ENCODE results near the gene GALNT7. TPM values are rescaled to one million over a fixed set of nuclear protein-coding genes. Genes with fewer than 3 reads are reported as not detected.

Gene GALNT7
- total RNA-seq, 1 experiment from 2014 or later: 16.8 TPM

DNA sequence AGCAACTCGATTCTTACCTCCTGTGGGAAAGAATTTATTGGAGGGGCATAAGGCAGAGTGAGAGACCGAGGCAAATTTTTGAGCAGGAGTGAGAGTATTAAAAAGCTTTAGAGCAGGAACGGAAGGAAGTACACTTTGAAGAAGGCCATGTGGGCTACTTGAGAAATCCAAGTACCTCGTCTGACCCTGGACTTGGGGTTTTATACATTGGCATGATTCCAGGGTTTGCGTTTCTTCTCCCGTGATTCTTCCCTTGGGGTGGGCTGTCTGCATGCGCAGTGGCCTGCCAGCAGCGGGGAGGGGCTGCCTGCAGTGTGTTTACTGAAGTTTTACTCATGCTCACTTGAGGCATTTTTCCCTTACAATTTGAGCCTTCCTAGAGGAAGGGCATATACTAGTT lies 3.4 kb downstream of the GALNT7 start:
- Histone ChIP-seq H3K27me3 (replicated peaks; ENCODE audit: control insufficient read depth, insufficient read depth, low read length) (no peaks in the 10 kb centered on the region), H3K36me3 (ENCODE audit: control insufficient read depth, insufficient read depth, low read length) (no peaks in the 10 kb centered on the region), H3K4me3 (ENCODE audit: low read depth, low read length) (no peak overlapping the region), H3K9me3 (no peaks in the 10 kb centered on the region), H3K4me1 (peaks cover 21% of the 10 kb centered on the region)
- H3K9me3 Mint-ChIP-seq (ENCODE audit: unreplicated experiment): no peaks in the 10 kb centered on the region
- intact Hi-C loops (cut with micrococcal nuclease; ENCODE audit: unreplicated experiment): loop anchor here (1.0 to 5.0 kb wide), 2 partner anchors 147 to 160 kb away; no protein-coding TSS in a partner anchor
- ChIA-PET POLR2A (no interaction called here), CTCF (interaction anchor here (0.6 kb wide), 1 partner anchor 11 kb away, joined by 3 read pairs; no protein-coding TSS in a partner anchor)
- no TSS peak for BruUV-seq (replicated peaks)
- no peaks in the 10 kb centered on the region for H3K27me3 Mint-ChIP-seq (ENCODE audit: insufficient read depth, unreplicated experiment)
- H3K36me3 Mint-ChIP-seq (ENCODE audit: insufficient read depth, unreplicated experiment): peaks cover 8% of the 10 kb centered on the region
- H3K27ac Mint-ChIP-seq (ENCODE audit: unreplicated experiment): no peak overlapping the region
- no peak for DNase-seq
- TF ChIP-seq, protein P1, sequence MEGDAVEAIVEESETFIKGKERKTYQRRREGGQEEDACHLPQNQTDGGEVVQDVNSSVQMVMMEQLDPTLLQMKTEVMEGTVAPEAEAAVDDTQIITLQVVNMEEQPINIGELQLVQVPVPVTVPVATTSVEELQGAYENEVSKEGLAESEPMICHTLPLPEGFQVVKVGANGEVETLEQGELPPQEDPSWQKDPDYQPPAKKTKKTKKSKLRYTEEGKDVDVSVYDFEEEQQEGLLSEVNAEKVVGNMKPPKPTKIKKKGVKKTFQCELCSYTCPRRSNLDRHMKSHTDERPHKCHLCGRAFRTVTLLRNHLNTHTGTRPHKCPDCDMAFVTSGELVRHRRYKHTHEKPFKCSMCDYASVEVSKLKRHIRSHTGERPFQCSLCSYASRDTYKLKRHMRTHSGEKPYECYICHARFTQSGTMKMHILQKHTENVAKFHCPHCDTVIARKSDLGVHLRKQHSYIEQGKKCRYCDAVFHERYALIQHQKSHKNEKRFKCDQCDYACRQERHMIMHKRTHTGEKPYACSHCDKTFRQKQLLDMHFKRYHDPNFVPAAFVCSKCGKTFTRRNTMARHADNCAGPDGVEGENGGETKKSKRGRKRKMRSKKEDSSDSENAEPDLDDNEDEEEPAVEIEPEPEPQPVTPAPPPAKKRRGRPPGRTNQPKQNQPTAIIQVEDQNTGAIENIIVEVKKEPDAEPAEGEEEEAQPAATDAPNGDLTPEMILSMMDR (IDR thresholded peaks at IDR 0.05; ENCODE audit: insufficient read depth in 1 of 2, low read depth in 1 of 2, low read length in 1 of 2, severe bottlenecking in 1 of 2, unreplicated experiment in 1 of 2): no peak
- H3K4me3 Mint-ChIP-seq (ENCODE audit: unreplicated experiment): no peak overlapping the region
- H3K4me1 Mint-ChIP-seq (ENCODE audit: low read depth, unreplicated experiment): no peaks in the 10 kb centered on the region

DNA sequence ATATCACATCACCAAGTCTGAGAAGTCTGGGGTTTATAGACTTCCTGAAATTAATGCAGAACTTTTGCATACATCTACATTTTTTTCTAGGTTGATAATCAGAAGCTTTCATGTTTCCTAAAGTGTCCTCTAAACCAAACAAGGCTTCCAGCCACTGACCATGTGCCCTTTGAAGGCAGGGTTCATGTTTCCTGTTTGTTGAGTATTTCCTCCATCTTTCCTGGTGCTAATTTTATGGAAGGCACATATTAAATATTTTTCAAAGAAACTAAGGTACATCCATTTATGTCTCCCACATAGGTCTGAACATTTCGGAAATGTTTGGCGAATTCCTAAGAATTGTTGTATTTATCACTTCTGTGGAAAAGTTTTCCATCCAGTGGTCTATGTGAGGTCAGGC lies 5.6 kb downstream of the GALNT7 start:
- ChIA-PET CTCF (interaction anchor here (0.6 kb wide), 1 partner anchor 161 kb away, joined by 3 read pairs; no protein-coding TSS in a partner anchor), POLR2A (no interaction called here)
- Mint-ChIP-seq H3K27me3 (ENCODE audit: insufficient read depth, unreplicated experiment) (no peaks in the 10 kb centered on the region), H3K4me1 (ENCODE audit: low read depth, unreplicated experiment) (no peaks in the 10 kb centered on the region), H3K9me3 (ENCODE audit: unreplicated experiment) (no peaks in the 10 kb centered on the region), H3K36me3 (ENCODE audit: insufficient read depth, unreplicated experiment) (no peaks in the 10 kb centered on the region), H3K4me3 (ENCODE audit: unreplicated experiment) (no peak overlapping the region), H3K27ac (ENCODE audit: unreplicated experiment) (no peak overlapping the region)
- H3K36me3 ChIP-seq (ENCODE audit: control insufficient read depth, insufficient read depth, low read length): no peaks in the 10 kb centered on the region
- BruUV-seq (replicated peaks): no TSS peak
- no peak for DNase-seq
- peaks cover 21% of the 10 kb centered on the region for H3K4me1 ChIP-seq
- no peaks in the 10 kb centered on the region for H3K9me3 ChIP-seq
- TF ChIP-seq, protein P1 (IDR thresholded peaks at IDR 0.05; ENCODE audit: insufficient read depth in 1 of 2, low read depth in 1 of 2, low read length in 1 of 2, severe bottlenecking in 1 of 2, unreplicated experiment in 1 of 2): no peak
- intact Hi-C loops (cut with micrococcal nuclease; ENCODE audit: unreplicated experiment): loop anchor here (5.0 kb wide), 1 partner anchor 162 kb away; no protein-coding TSS in a partner anchor
- H3K4me3 ChIP-seq (ENCODE audit: low read depth, low read length): no peak overlapping the region
- no peaks in the 10 kb centered on the region for H3K27me3 ChIP-seq (replicated peaks; ENCODE audit: control insufficient read depth, insufficient read depth, low read length)

DNA sequence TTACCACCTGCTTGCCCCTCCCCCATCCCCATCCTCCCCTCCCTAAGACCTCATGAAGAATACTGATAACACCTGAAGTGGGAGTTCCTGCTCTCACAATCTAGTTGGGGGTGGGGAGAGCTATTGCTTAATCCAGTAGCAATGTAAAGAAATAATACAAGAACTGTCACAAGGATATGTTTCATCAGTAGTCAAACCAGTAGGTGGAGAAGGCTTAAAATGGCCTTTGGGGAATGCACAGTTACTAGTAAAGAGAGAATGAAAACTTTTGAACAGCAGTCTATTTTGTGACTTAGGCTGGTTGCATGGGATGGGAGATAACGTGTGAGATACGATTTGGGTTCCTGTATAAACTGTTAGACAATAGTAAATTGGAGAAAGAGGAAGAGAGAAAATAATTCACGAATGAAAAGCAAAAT lies 6.0 kb downstream of the GALNT7 start:
- Histone ChIP-seq H3K4me1 (peaks cover 21% of the 10 kb centered on the region), H3K36me3 (ENCODE audit: control insufficient read depth, insufficient read depth, low read length) (no peaks in the 10 kb centered on the region), H3K27me3 (replicated peaks; ENCODE audit: control insufficient read depth, insufficient read depth, low read length) (no peaks in the 10 kb centered on the region), H3K9me3 (no peaks in the 10 kb centered on the region), H3K4me3 (ENCODE audit: low read depth, low read length) (no peak overlapping the region)
- H3K9me3 Mint-ChIP-seq (ENCODE audit: unreplicated experiment): no peaks in the 10 kb centered on the region
- peak in 1 of 2 experiments; percentile 44 for DNase-seq
- POLR2A ChIA-PET: no interaction called here
- no peaks in the 10 kb centered on the region for H3K36me3 Mint-ChIP-seq (ENCODE audit: insufficient read depth, unreplicated experiment)
- no TSS peak for BruUV-seq (replicated peaks)
- no peak overlapping the region for H3K27ac Mint-ChIP-seq (ENCODE audit: unreplicated experiment)
- H3K4me3 Mint-ChIP-seq (ENCODE audit: unreplicated experiment): no peak overlapping the region
- TF ChIP-seq, protein P1 (IDR thresholded peaks at IDR 0.05; ENCODE audit: insufficient read depth in 1 of 2, low read depth in 1 of 2, low read length in 1 of 2, severe bottlenecking in 1 of 2, unreplicated experiment in 1 of 2): no peak
- CTCF ChIA-PET: no interaction called here
- intact Hi-C loops (cut with micrococcal nuclease; ENCODE audit: unreplicated experiment): loop anchor here (5.0 kb wide), 1 partner anchor 162 kb away; no protein-coding TSS in a partner anchor
- no peaks in the 10 kb centered on the region for H3K4me1 Mint-ChIP-seq (ENCODE audit: low read depth, unreplicated experiment)
- H3K27me3 Mint-ChIP-seq (ENCODE audit: insufficient read depth, unreplicated experiment): no peaks in the 10 kb centered on the region

Measured in Caco-2 (cell line).